HG02884 (cell line): ENCODE results near the gene PPIE.

Experiments used
- ATAC-seq: cut with Tn5 transposase; IDR thresholded peaks from one replicate; pipeline ENCODE4 v1.9.1; 2021; ENCODE audit warnings: mild to moderate bottlenecking, moderate library complexity; ENCODE audit not compliant: unreplicated experiment

PPIE gene

GRCh38 chr1:39720094-39720999 is 18.3 kb upstream of the PPIE start:
- no peak for ATAC-seq

GRCh38 chr1:39721664-39722063 is 17.0 kb upstream of the PPIE start:
- ATAC-seq, result no peak

- ATAC-seq, result no peak
Observed at GRCh38 chr1:39722495-39722894, 16.2 kb upstream of the PPIE start.

GRCh38 chr1:39726600-39726999 is 12.1 kb upstream of the PPIE start:
- no peak for ATAC-seq

- no peak for ATAC-seq
Observed at GRCh38 chr1:39727221-39727931, 11.3 kb upstream of the PPIE start.

- no peak for ATAC-seq
Observed at GRCh38 chr1:39727932-39728317, 10.8 kb upstream of the PPIE start.

GRCh38 chr1:39729030-39729429 is 9.7 kb upstream of the PPIE start:
- ATAC-seq, result no peak

- ATAC-seq, result no peak
Observed at GRCh38 chr1:39729842-39730241, 8.8 kb upstream of the PPIE start.

GRCh38 chr1:39732730-39733129 is 6.0 kb upstream of the PPIE start:
- no peak for ATAC-seq

- no peak for ATAC-seq
Observed at GRCh38 chr1:39733161-39733560, 5.5 kb upstream of the PPIE start.

- ATAC-seq, result no peak
Observed at GRCh38 chr1:39735731-39736130, 3.0 kb upstream of the PPIE start.

GRCh38 chr1:39737546-39738169 is 1.0 kb upstream of the PPIE start:
- ATAC-seq, result no peak

GRCh38 chr1:39745016-39745670 is 6.5 kb downstream of the PPIE start:
- no peak for ATAC-seq

- ATAC-seq, result no peak
Observed at GRCh38 chr1:39751595-39751994, 12.9 kb downstream of the PPIE start.

GRCh38 chr1:39752703-39753102 is 14.0 kb downstream of the PPIE start:
- no peak for ATAC-seq

GRCh38 chr1:39753132-39754025 is 14.7 kb downstream of the PPIE start:
- no peak for ATAC-seq

- ATAC-seq, result no peak
Observed at GRCh38 chr1:39754026-39754570, 15.4 kb downstream of the PPIE start.

GRCh38 chr1:39754906-39755504 is 16.3 kb downstream of the PPIE start:
- no peak for ATAC-seq

- no peak for ATAC-seq
Observed at GRCh38 chr1:39755965-39756659, 17.4 kb downstream of the PPIE start.
